SK-N-SH (cell line): Measurements from ENCODE around the gene TRNAU1AP. TPM values are rescaled to one million over a fixed set of nuclear protein-coding genes. Genes with fewer than 3 reads are reported as not detected.

Source experiments
- CTCF ChIA-PET: fragments of 300-600, 350-600 bp; formaldehyde crosslinking; extraction: SDS; loops from one replicate; lab custom pipeline; 2021; lab: Yijun Ruan, JAX
- POLR2A ChIA-PET: fragments of 350-600 bp; sonication (Branson Sonifier 250); formaldehyde crosslinking; extraction: SDS; loops from one replicate; lab custom pipeline; 2020; ENCODE audit warnings: antibody characterized with exemption, inconsistent platforms; lab: Yijun Ruan, JAX
- DNase-seq: peaks from one replicate; pipeline ENCODE4 v3.0.0; 2012
- H2AFZ ChIP-seq: fragments of 200-600 bp; sonication (generic); 2 replicates; pipeline ENCODE4 v1.8.1; 2016; ENCODE audit warnings: antibody characterized with exemption, mild to moderate bottlenecking, low read depth
- H3F3A ChIP-seq: fragments of 200-600 bp; sonication (generic); replicated peaks from 2 replicates; pipeline ENCODE3; 2016; ENCODE audit warnings: antibody characterized with exemption, mild to moderate bottlenecking; ENCODE audit not compliant: insufficient read depth
- H3K27ac ChIP-seq, 2 experiments: fragments of 200-500 bp in 1 of 2; fragments of 200-600 bp in 1 of 2; sonication (Bioruptor generic) in 1 of 2; sonication (generic), shearing (Covaris generic) in 1 of 2; 2 replicates each; pipeline versions ENCODE4 v1.5.1 to v1.6.1; 2014 to 2016; ENCODE audit warnings: low read depth in 2 of 2, inconsistent platforms in 1 of 2, low read length in 1 of 2, mild to moderate bottlenecking in 1 of 2, mixed read lengths in 1 of 2
- H3K27me3 ChIP-seq: fragments of 200-600 bp; sonication (generic), shearing (Covaris generic); 2 replicates; pipeline ENCODE4 v1.6.1; 2016; ENCODE audit warnings: mixed run types; ENCODE audit not compliant: insufficient read depth
- H3K36me3 ChIP-seq, 2 experiments: fragments of 200-500 bp in 1 of 2; fragments of 200-600 bp in 1 of 2; sonication (Bioruptor generic) in 1 of 2; sonication (generic) in 1 of 2; replicated peaks in 1 of 2; 2 replicates each; pipeline versions ENCODE3 to v1.5.1; 2014 to 2016; ENCODE audit warnings: low read length in 1 of 2, mild to moderate bottlenecking in 1 of 2; ENCODE audit not compliant: insufficient read depth in 2 of 2, control insufficient read depth in 1 of 2
- H3K4me1 ChIP-seq, 2 experiments: fragments of 200-500 bp in 1 of 2; fragments of 200-600 bp in 1 of 2; sonication (Bioruptor generic) in 1 of 2; sonication (generic), shearing (Covaris generic) in 1 of 2; 2 replicates each; pipeline versions ENCODE4 v1.5.1 to v1.6.1; 2014 to 2016; ENCODE audit warnings: low read depth in 1 of 2, low read length in 1 of 2, mixed run types in 1 of 2; ENCODE audit not compliant: insufficient read depth in 2 of 2, control insufficient read depth in 1 of 2
- H3K4me2 ChIP-seq: fragments of 200-600 bp; sonication (generic), shearing (Covaris generic); 2 replicates; pipeline ENCODE4 v1.6.1; 2017; ENCODE audit warnings: mixed run types
- H3K4me3 ChIP-seq, 2 experiments: fragments of 200-500 bp in 1 of 2; fragments of 200-600 bp in 1 of 2; sonication (Bioruptor generic) in 1 of 2; sonication (generic), shearing (Covaris generic) in 1 of 2; 2 replicates each; pipeline versions ENCODE4 v1.5.1 to v1.8.1; 2014 to 2016; ENCODE audit warnings: low read depth in 2 of 2, inconsistent platforms in 1 of 2, low read length in 1 of 2, mild to moderate bottlenecking in 1 of 2, mixed read lengths in 1 of 2, moderate library complexity in 1 of 2
- H3K79me2 ChIP-seq: fragments of 200-600 bp; sonication (generic); 2 replicates; pipeline ENCODE4 v1.8.1; 2017; ENCODE audit warnings: mild to moderate bottlenecking; ENCODE audit not compliant: insufficient read depth
- H3K9ac ChIP-seq: fragments of 200-600 bp; sonication (generic); 2 replicates; pipeline ENCODE4 v1.6.1; 2017; ENCODE audit warnings: mixed run types
- H3K9me2 ChIP-seq: fragments of 200-600 bp; sonication (generic); 2 replicates; pipeline ENCODE4 v1.6.1; 2017; ENCODE audit warnings: mixed run types
- H3K9me3 ChIP-seq: fragments of 200-600 bp; sonication (generic); 2 replicates; pipeline ENCODE4 v1.6.1; 2017; ENCODE audit warnings: mixed run types, mild to moderate bottlenecking, moderate library complexity
- H4K20me1 ChIP-seq: fragments of 200-600 bp; sonication (generic); 2 replicates; pipeline ENCODE4 v1.6.1; 2017; ENCODE audit warnings: mild to moderate bottlenecking, mixed run types; ENCODE audit not compliant: insufficient read depth
- CHD2 ChIP-seq: fragments of 150-350 bp; IDR thresholded peaks from 2 replicates; pipeline ENCODE4 v1.6.1; 2018; ENCODE audit warnings: low read length; ENCODE audit not compliant: partially characterized antibody
- ELF1 ChIP-seq: IDR thresholded peaks from 2 replicates; pipeline ENCODE4 v1.4.0; 2012
- EP300 ChIP-seq, 2 experiments: IDR thresholded peaks; 2 replicates each; pipeline versions ENCODE4 v1.4.0 to v1.6.1; 2012; ENCODE audit warnings: borderline replicate concordance in 1 of 2, low read depth in 1 of 2, low read length in 1 of 2
- EZH2phosphoT487 ChIP-seq: fragments of 200-600 bp; sonication (generic); IDR thresholded peaks from 2 replicates; pipeline ENCODE4 v1.6.1; 2017; ENCODE audit warnings: low read depth, mixed run types, mild to moderate bottlenecking, antibody characterized with exemption, moderate library complexity, borderline replicate concordance
- FOXJ3 ChIP-seq: sonication (generic); formaldehyde crosslinking; IDR thresholded peaks from 2 replicates; pipeline ENCODE4 v1.5.1; 2020; ENCODE audit warnings: mild to moderate bottlenecking, missing genetic modification reagents
- GABPA ChIP-seq: IDR thresholded peaks from 2 replicates; pipeline ENCODE4 v1.4.0; 2012; ENCODE audit warnings: low read depth, mild to moderate bottlenecking
- GATA2 ChIP-seq: sonication (generic); formaldehyde crosslinking; IDR thresholded peaks from 2 replicates; pipeline ENCODE4 v1.5.0; 2020; ENCODE audit warnings: mild to moderate bottlenecking, missing genetic modification reagents
- IRF3 ChIP-seq: fragments of 150-350 bp; IDR thresholded peaks from 2 replicates; pipeline ENCODE4 v1.6.1; 2016; ENCODE audit warnings: mild to moderate bottlenecking, low read depth, low read length
- JUND ChIP-seq: IDR thresholded peaks from 2 replicates; pipeline ENCODE4 v1.4.0; 2012
- MAX ChIP-seq: IDR thresholded peaks from 2 replicates; pipeline ENCODE4 v1.4.0; 2012; ENCODE audit warnings: low read depth
- MXI1 ChIP-seq: IDR thresholded peaks from 2 replicates; pipeline ENCODE4 v1.6.1; 2012; ENCODE audit warnings: mild to moderate bottlenecking, low read depth, low read length, improper control_type of control experiment
- NRF1 ChIP-seq: IDR thresholded peaks from 2 replicates; pipeline ENCODE4 v1.6.1; 2012; ENCODE audit warnings: low read depth, mild to moderate bottlenecking, low read length
- POLR2AphosphoS5 ChIP-seq: IDR thresholded peaks from 2 replicates; pipeline ENCODE4 v1.6.1; 2012; ENCODE audit warnings: low read depth, low read length
- RCOR1 ChIP-seq: fragments of 150-350 bp; IDR thresholded peaks from 2 replicates; pipeline ENCODE4 v1.6.1; 2017; ENCODE audit warnings: antibody characterized with exemption, low read length
- REST ChIP-seq: IDR thresholded peaks from 2 replicates; pipeline ENCODE4 v1.6.1; 2012; ENCODE audit warnings: mild to moderate bottlenecking, low read depth, low read length, moderate library complexity
- RFX5 ChIP-seq: IDR thresholded peaks from 2 replicates; pipeline ENCODE4 v1.6.1; 2012; ENCODE audit warnings: mild to moderate bottlenecking, improper control_type of control experiment, low read length
- TAF1 ChIP-seq: IDR thresholded peaks from 2 replicates; pipeline ENCODE4 v1.6.1; 2012; ENCODE audit warnings: low read depth, mild to moderate bottlenecking, low read length, moderate library complexity, borderline replicate concordance
- TCF12 ChIP-seq: IDR thresholded peaks from 2 replicates; pipeline ENCODE4 v1.4.0; 2012
- TEAD4 ChIP-seq: IDR thresholded peaks from 2 replicates; pipeline ENCODE4 v1.4.0; 2012; ENCODE audit warnings: mild to moderate bottlenecking, borderline replicate concordance; ENCODE audit not compliant: insufficient read depth
- USF2 ChIP-seq: fragments of 150-350 bp; IDR thresholded peaks from 2 replicates; pipeline ENCODE4 v1.6.1; 2017; ENCODE audit warnings: antibody characterized with exemption, low read length, low read depth, borderline replicate concordance
- YY1 ChIP-seq: IDR thresholded peaks from 2 replicates; pipeline ENCODE4 v1.4.0; 2012; ENCODE audit warnings: low read depth, mild to moderate bottlenecking
- WGBS: methylation state at CpG from one replicate; pipeline ENCODE4 v1.1.6; 2017; ENCODE audit warnings: low lambda C conversion rate; 5-methylcytosine and 5-hydroxymethylcytosine counted together
- polyA plus RNA-seq, 3 experiments: library from polyadenylated mRNA; depleted of rRNA; stranded (reverse); fragments of >200 nt; gene quantifications; 2 replicates each; pipeline ENCODE4 v1.2.3, GENCODE V29; 2012

Gene TRNAU1AP
- 25.8 and 31.2 TPM in 2 replicates for polyA plus RNA-seq (2012; rRNA removed)
- polyA plus RNA-seq (2012; cell fraction: cytosol; rRNA removed) = 26.7 and 28.3 TPM in 2 replicates
- 32.6 and 44.8 TPM in 2 replicates for polyA plus RNA-seq (2012; cell fraction: nucleus; rRNA removed)

- 2% methylated on average over 34 of the region's 63 CpGs for WGBS
- peak within 1 kb of the TSS; percentile 69 to 84 for H3K4me3 ChIP-seq
- CTCF ChIA-PET = interaction anchor here (0.7 to 1.8 kb wide), 5 partner anchors 18 to 324 kb away, joined by 3 to 8 read pairs (median 5); no protein-coding TSS in a partner anchor
- no peaks in the 10 kb centered on the region for H3F3A ChIP-seq
- H3K9me3 ChIP-seq = no peaks in the 10 kb centered on the region
- peak within 1 kb of the TSS; percentile 95 for H2AFZ ChIP-seq
- peak within 1 kb of the TSS; percentile 83 for H3K9ac ChIP-seq
- peak within 1 kb of the TSS; percentile 78 for H3K4me2 ChIP-seq
- H3K27me3 ChIP-seq = no peaks in the 10 kb centered on the region
- peak within 1 kb of the TSS; percentile 54 to 71 for H3K27ac ChIP-seq
- POLR2A ChIA-PET = interaction anchor here (1.1 to 3.5 kb wide), 3 partner anchors 28 to 465 kb away, joined by 3 to 59 read pairs (median 3); partner anchors contain the start of gene EYA3
- peaks cover 3 to 15% of the 10 kb centered on the region in 2 experiments for H3K36me3 ChIP-seq
- TF ChIP-seq USF2 (no peak), POLR2AphosphoS5 (peak; percentile 77), YY1 (peak; percentile 87), TEAD4 (0 out of 2 replicates have a peak, but pooled peaks have one; percentile 10), ELF1 (peak; percentile 86), RCOR1 (peak; percentile 61; the same call in 1 of the 2 replicates), FOXJ3 (CRISPR knock-in tag) (peak; percentile 54; the same call in 1 of the 2 replicates), TAF1 (peak; percentile 79), IRF3 (no peak), REST (0 out of 2 replicates have a peak, but pooled peaks have one; percentile 21), EP300 (IDR thresholded peaks at IDR 0.05; ENCODE audit: borderline replicate concordance in 1 of 2, low read depth in 1 of 2, low read length in 1 of 2) (peak in 1 of 2 experiments; percentile 28; a peak in 2 of 4 replicates), JUND (no peak; the same call in 1 of the 2 replicates), NRF1 (peak; percentile 95), CHD2 (peak; percentile 56), MAX (peak; percentile 63; the same call in 1 of the 2 replicates), RFX5 (no peak; the same call in 1 of the 2 replicates), GATA2 (CRISPR knock-in tag) (no peak), EZH2phosphoT487 (no peak), MXI1 (peak; percentile 43), GABPA (peak; percentile 36; the same call in 1 of the 2 replicates), TCF12 (no peak; the same call in 1 of the 2 replicates)
- no peaks in the 10 kb centered on the region; a peak in 2 of 4 replicates for H3K4me1 ChIP-seq
- H4K20me1 ChIP-seq = no peaks in the 10 kb centered on the region
- H3K9me2 ChIP-seq = no peaks in the 10 kb centered on the region
- DNase-seq = peak; percentile 97
- H3K79me2 ChIP-seq = peaks cover 29% of the 10 kb centered on the region
These were observed at the start of gene TRNAU1AP for GRCh38 chr1:28552758-28553663. TRNAU1AP (plus strand) TSS chr1:28553085; CDS start chr1:28553111, 26 bp downstream.
